H1 (cell line): ENCODE results near the gene DEAF1. TPM values are rescaled to one million over a fixed set of nuclear protein-coding genes. Genes with fewer than 3 reads are reported as not detected.
A peak's percentile ranks its signal among the peaks of the same experiment; 100 is the strongest.

Source experiments
- CTCF ChIA-PET: fragments of 300-600 bp; sonication (Branson Sonifier 250); formaldehyde crosslinking; loops from one replicate; lab custom pipeline; 2021; ENCODE audit not compliant: partially characterized antibody; lab: Charles Lee
- POLR2A ChIA-PET: fragments of 300-600 bp; sonication (Branson Sonifier 250); formaldehyde crosslinking; loops from one replicate; lab custom pipeline; 2021; ENCODE audit warnings: inconsistent platforms; ENCODE audit not compliant: partially characterized antibody; lab: Charles Lee
- DNase-seq, 2 experiments: peaks; one replicate each; pipeline versions ENCODE4 v3.0.0 to v3.0.0-alpha.2; 2010 to 2022; ENCODE audit warnings: low spot score in 2 of 2, low read depth in 1 of 2, mixed read lengths in 1 of 2
- FAIRE-seq: peaks from 2 replicates; lab custom pipeline; 2011; peaks lifted over from hg19 to GRCh38; lab: Jason Lieb, UNC
- H2AFZ ChIP-seq: 2 replicates; pipeline ENCODE4 v1.8.1; 2012; ENCODE audit warnings: low read length, inconsistent platforms
- H2AK5ac ChIP-seq: 2 replicates; pipeline ENCODE4 v1.6.1; 2013; ENCODE audit warnings: low read depth, low read length
- H2BK120ac ChIP-seq: replicated peaks from 2 replicates; pipeline ENCODE3; 2013; ENCODE audit warnings: low read depth, low read length, inconsistent platforms
- H2BK12ac ChIP-seq: 2 replicates; pipeline ENCODE4 v1.6.1; 2013; ENCODE audit warnings: low read depth, low read length
- H2BK15ac ChIP-seq: 2 replicates; pipeline ENCODE4 v1.6.1; 2013; ENCODE audit warnings: low read length
- H2BK20ac ChIP-seq: 2 replicates; pipeline ENCODE4 v1.6.1; 2013; ENCODE audit warnings: low read length
- H2BK5ac ChIP-seq: 2 replicates; pipeline ENCODE4 v1.6.1; 2013; ENCODE audit warnings: low read depth, low read length
- H3K14ac ChIP-seq: 2 replicates; pipeline ENCODE4 v1.6.1; 2013; ENCODE audit warnings: inconsistent platforms; ENCODE audit not compliant: insufficient read length
- H3K18ac ChIP-seq: 2 replicates; pipeline ENCODE4 v1.6.1; 2013; ENCODE audit warnings: low read length; ENCODE audit errors: extremely low read depth
- H3K23ac ChIP-seq: 2 replicates; pipeline ENCODE4 v1.6.1; 2013; ENCODE audit warnings: inconsistent platforms; ENCODE audit not compliant: insufficient read length
- H3K23me2 ChIP-seq: 2 replicates; pipeline ENCODE4 v1.6.1; 2013; ENCODE audit warnings: low read depth, low read length
- H3K27ac ChIP-seq: 2 replicates; pipeline ENCODE4 v1.6.1; 2011; ENCODE audit warnings: low read depth, low read length, inconsistent platforms
- H3K27me3 ChIP-seq, 4 experiments: replicated peaks in 1 of 4; 1 replicate in 1 of 4; 2 replicates in 3 of 4; pipeline versions ENCODE4 v1.6.1 to v1.8.1; 2011 to 2013; ENCODE audit warnings: low read length in 3 of 4, mild to moderate bottlenecking in 3 of 4, inconsistent platforms in 2 of 4, mixed read lengths in 2 of 4, moderate library complexity in 1 of 4; ENCODE audit not compliant: control insufficient read depth in 3 of 4, insufficient read depth in 3 of 4; ENCODE audit errors: extremely low read depth in 1 of 4
- H3K36me3 ChIP-seq, 4 experiments: 2 replicates each; pipeline versions ENCODE4 v1.6.1 to v1.8.1; 2011 to 2013; ENCODE audit warnings: mild to moderate bottlenecking in 4 of 4, low read length in 3 of 4, moderate library complexity in 2 of 4, control low read depth in 1 of 4, inconsistent platforms in 1 of 4; ENCODE audit not compliant: insufficient read depth in 4 of 4, control insufficient read depth in 2 of 4
- H3K4ac ChIP-seq: replicated peaks from 2 replicates; pipeline ENCODE3; 2013; ENCODE audit warnings: low read length, low read depth, mixed read lengths, inconsistent platforms; ENCODE audit not compliant: insufficient read length
- H3K4me1 ChIP-seq, 4 experiments: replicated peaks in 1 of 4; 1 replicate in 1 of 4; 2 replicates in 3 of 4; pipeline versions ENCODE4 v1.6.1 to v1.8.1; 2011 to 2013; ENCODE audit warnings: low read length in 3 of 4, inconsistent platforms in 2 of 4, mixed read lengths in 1 of 4; ENCODE audit not compliant: insufficient read depth in 4 of 4, control insufficient read depth in 3 of 4
- H3K4me2 ChIP-seq, 2 experiments: 2 replicates each; pipeline versions ENCODE4 v1.6.1 to v1.8.1; 2011 to 2013; ENCODE audit warnings: low read depth in 2 of 2, low read length in 2 of 2, control low read depth in 1 of 2, inconsistent platforms in 1 of 2, mild to moderate bottlenecking in 1 of 2; ENCODE audit not compliant: insufficient read depth in 1 of 2
- H3K4me3 ChIP-seq, 4 experiments: fragments of 200-600, 300-600 bp in 1 of 4; sonication (generic), shearing (Covaris generic), sonication (Bioruptor Twin) in 1 of 4; 2 replicates each; pipeline versions ENCODE4 v1.5.1 to v1.8.1; 2011 to 2016; ENCODE audit warnings: low read length in 4 of 4, low read depth in 3 of 4, control low read depth in 2 of 4, inconsistent platforms in 2 of 4, mild to moderate bottlenecking in 2 of 4, mixed read lengths in 1 of 4, moderate library complexity in 1 of 4; ENCODE audit not compliant: insufficient read depth in 2 of 4; ENCODE audit errors: extremely low read depth in 1 of 4
- H3K56ac ChIP-seq: replicated peaks from 2 replicates; pipeline ENCODE3; 2013; ENCODE audit warnings: low read depth, mild to moderate bottlenecking, mixed read lengths, low read length, inconsistent platforms; ENCODE audit not compliant: insufficient read length
- H3K79me1 ChIP-seq: 2 replicates; pipeline ENCODE4 v1.6.1; 2013; ENCODE audit warnings: low read depth, low read length, control low read depth
- H3K79me2 ChIP-seq, 2 experiments: 2 replicates each; pipeline versions ENCODE4 v1.6.1 to v1.8.1; 2012 to 2013; ENCODE audit warnings: low read length in 2 of 2, mild to moderate bottlenecking in 2 of 2, inconsistent platforms in 1 of 2; ENCODE audit not compliant: insufficient read depth in 2 of 2, control insufficient read depth in 1 of 2
- H3K9ac ChIP-seq, 4 experiments: replicated peaks in 1 of 4; 1 replicate in 1 of 4; 2 replicates in 3 of 4; pipeline versions ENCODE4 v1.6.1 to v1.8.1; 2011 to 2013; ENCODE audit warnings: low read depth in 3 of 4, low read length in 3 of 4, control low read depth in 2 of 4, mild to moderate bottlenecking in 2 of 4, moderate library complexity in 2 of 4, inconsistent platforms in 1 of 4; ENCODE audit errors: extremely low read depth in 1 of 4
- H3K9me3 ChIP-seq, 2 experiments: 2 replicates each; pipeline versions ENCODE4 v1.6.1 to v1.8.1; 2012 to 2013; ENCODE audit warnings: mild to moderate bottlenecking in 2 of 2, moderate library complexity in 2 of 2, control low read depth in 1 of 2, inconsistent platforms in 1 of 2, low read depth in 1 of 2, low read length in 1 of 2, mixed read lengths in 1 of 2; ENCODE audit not compliant: insufficient read depth in 2 of 2
- H4K20me1 ChIP-seq, 2 experiments: replicated peaks in 1 of 2; 2 replicates each; pipeline versions ENCODE3 to v1.8.1; 2011 to 2013; ENCODE audit warnings: inconsistent platforms in 2 of 2, low read length in 2 of 2, mild to moderate bottlenecking in 1 of 2; ENCODE audit not compliant: insufficient read depth in 2 of 2, control insufficient read depth in 1 of 2
- H4K5ac ChIP-seq: 2 replicates; pipeline ENCODE4 v1.6.1; 2013; ENCODE audit warnings: low read length, low read depth, mixed read lengths, inconsistent platforms; ENCODE audit not compliant: insufficient read length
- H4K8ac ChIP-seq: 2 replicates; pipeline ENCODE4 v1.8.0; 2013; ENCODE audit warnings: mild to moderate bottlenecking, moderate library complexity, low read length, inconsistent platforms; ENCODE audit not compliant: insufficient read depth; ENCODE audit errors: extremely low read depth
- H4K91ac ChIP-seq: replicated peaks from 2 replicates; pipeline ENCODE3; 2013; ENCODE audit warnings: low read length, mixed read lengths, inconsistent platforms; ENCODE audit not compliant: insufficient read length
- BACH1 ChIP-seq: IDR thresholded peaks from 2 replicates; pipeline ENCODE4 v1.6.1; 2012; ENCODE audit warnings: low read length, improper control_type of control experiment
- SIN3A ChIP-seq, 2 experiments: IDR thresholded peaks in 1 of 2; conservative IDR thresholded peaks in 1 of 2; 2 replicates each; pipeline ENCODE4 v1.6.1; 2011 to 2012; ENCODE audit warnings: low read length in 2 of 2, improper control_type of control experiment in 1 of 2, low read depth in 1 of 2, mild to moderate bottlenecking in 1 of 2
- WGBS, 2 experiments: shearing (Covaris generic) in 1 of 2; methylation state at CpG; one replicate each; pipeline versions ENCODE4 v1.1.6 to v1.1.7; 2013 to 2015; ENCODE audit warnings: low lambda C conversion rate in 2 of 2, mixed read lengths in 2 of 2, inconsistent platforms in 1 of 2, low coverage in 1 of 2, missing lambda C conversion rate in 1 of 2; ENCODE audit not compliant: insufficient replicate concordance in 2 of 2, insufficient coverage in 1 of 2, insufficient read length in 1 of 2; ENCODE audit errors: extremely low coverage in 1 of 2, missing lambda C conversion rate in 1 of 2; 5-methylcytosine and 5-hydroxymethylcytosine counted together
- polyA plus RNA-seq, 7 experiments: library from polyadenylated mRNA; depleted of rRNA in 3 of 7; stranded (reverse) in 5 of 7; unstranded in 2 of 7; fragments of >200 nt in 5 of 7; fragments of 200-250 nt in 2 of 7; gene quantifications; 1 replicate in 5 of 7; 2 replicates in 1 of 7; 4 replicates in 1 of 7; pipeline versions ENCODE4 v1.2.1 to v1.2.3, GENCODE V29; 2011 to 2013; ENCODE audit warnings: missing spikeins in 2 of 7, mixed read lengths in 2 of 7
- total RNA-seq: library from RNA; stranded (reverse); fragmentation: NEBNext Ultra II Directional; extraction: Animal tissue kit (Norgen Biotek cat#: 25700); gene quantifications from 2 replicates; pipeline ENCODE4 v1.2.1, GENCODE V29; 2021

Gene DEAF1
- total and polyA plus RNA-seq, 2 of the 8 experiments (the other 6 are each of a cell fraction or from before 2014, with no cell fraction given), result 47.3 to 58.4 TPM

- no peak for FAIRE-seq
- Histone ChIP-seq H3K4me2 (peak overlapping the region; percentile 44 to 85), H3K9me3 (no peaks in the 10 kb centered on the region), H3K18ac (peak overlapping the region; percentile 83), H3K9ac (peak overlapping the region in 2 of 4 experiments; percentile 31 to 65; a peak in 3 of 7 replicates), H4K8ac (peak overlapping the region; percentile 79), H2AFZ (no peak overlapping the region), H2BK12ac (no peak overlapping the region), H3K23me2 (peaks cover 3% of the 10 kb centered on the region; the same call in 1 of the 2 replicates), H4K91ac (no peak overlapping the region), H2BK5ac (peak overlapping the region; percentile 77), H3K4me3 (peak overlapping the region; percentile 49 to 80 (median 58)), H3K36me3 (peaks cover 15 to 30% (median 22%) of the 10 kb centered on the region in 4 experiments), H3K14ac (no peak overlapping the region), H3K4ac (peak overlapping the region; percentile 91), H2BK15ac (no peak overlapping the region), H2AK5ac (no peak overlapping the region), H4K20me1 (peaks cover 21 to 24% of the 10 kb centered on the region in 2 experiments), H3K79me2 (no peaks in the 10 kb centered on the region), H4K5ac (no peak overlapping the region), H3K27ac (peak overlapping the region; percentile 82; the same call in 1 of the 2 replicates), H3K27me3 (no peaks in the 10 kb centered on the region), H3K56ac (no peak overlapping the region), H2BK120ac (no peak overlapping the region), H3K4me1 (peaks cover 0 to 15% (median 3%) of the 10 kb centered on the region in 4 experiments; a peak in 5 of 7 replicates), H3K23ac (no peak overlapping the region), H3K79me1 (peaks cover 6% of the 10 kb centered on the region), H2BK20ac (no peak overlapping the region)
- peak in 1 of 2 experiments; percentile 66 for DNase-seq
- CTCF ChIA-PET, result interaction anchor here (0.9 to 2.0 kb wide), 3 partner anchors 56 to 112 kb away, joined by 3 to 11 read pairs (median 3); no protein-coding TSS in a partner anchor
- 90% methylated on average over 36 of the region's 68 CpGs; no CpG with 5 or more reads in 1 of the 2 experiments for WGBS, 2 experiments
- POLR2A ChIA-PET, result interaction anchor here (0.7 to 2.3 kb wide), 10 partner anchors 11 to 89 kb away, joined by 3 to 20 read pairs (median 6); partner anchors contain the start of genes DRD4 and SCT
- TF ChIP-seq BACH1 (no peak), SIN3A (conservative IDR thresholded peaks at IDR 0.05 in 1 of 2, IDR thresholded peaks at IDR 0.05 in 1 of 2; ENCODE audit: low read depth in 1 of 2, low read length in 2 of 2) (0 out of 4 replicates have a peak, but pooled peaks of 1 of the 2 experiments have one; percentile 4)
Observed at GRCh38 chr11:614623-615503, 80.2 kb downstream of the DEAF1 start.
